Brain microvascular endothelial cell (primary cell): ENCODE data around the gene BRSK2.

Source experiments
- DNase-seq: peaks from one replicate; pipeline ENCODE4 v3.0.0-alpha.2; 2020
- H3K27ac ChIP-seq: fragments of 250-450 bp; sonication (Bioruptor Pico); 2 replicates; pipeline ENCODE4 v1.5.1; 2020; ENCODE audit warnings: mild to moderate bottlenecking, moderate library complexity
- H3K27me3 ChIP-seq: fragments of 250-450 bp; sonication (Bioruptor Pico); replicated peaks from 2 replicates; pipeline ENCODE4 v1.5.1; 2020; ENCODE audit warnings: mild to moderate bottlenecking
- H3K36me3 ChIP-seq: fragments of 250-450 bp; sonication (Bioruptor Pico); replicated peaks from 2 replicates; pipeline ENCODE4 v1.5.1; 2020; ENCODE audit warnings: mild to moderate bottlenecking
- H3K4me3 ChIP-seq: 2 replicates; pipeline ENCODE4 v1.5.1; 2011; ENCODE audit warnings: low read depth, mild to moderate bottlenecking, control low read depth, low read length, moderate library complexity
- CTCF ChIP-seq: IDR thresholded peaks from 2 replicates; pipeline ENCODE4 v1.5.1; 2011; ENCODE audit warnings: low read depth, mild to moderate bottlenecking, moderate library complexity, low read length, control low read depth, inconsistent platforms; ENCODE audit errors: missing control alignments
- in situ Hi-C: cut with HindIII; loops from 2 replicates; pipeline ENCODE4 v1.10.0; 2017; ENCODE audit warnings: low sequenced_read_pairs, low pct_ligation_motif_present

BRSK2 gene

GRCh38 chr11:1348796-1349326 lies 40.9 kb upstream of the BRSK2 start:
- H3K36me3 ChIP-seq = no peaks in the 10 kb centered on the region
- no peak overlapping the region for H3K4me3 ChIP-seq

GRCh38 chr11:1349327-1350041 lies 40.2 kb upstream of the BRSK2 start:
- Histone ChIP-seq H3K27ac (no peak overlapping the region), H3K27me3 (no peaks in the 10 kb centered on the region), H3K36me3 (no peaks in the 10 kb centered on the region), H3K4me3 (no peak overlapping the region)
- no peak for DNase-seq
- no peak for TF ChIP-seq CTCF
- in situ Hi-C loops = no loop called here

More at GRCh38 chr11:1348796-1349326, 40.9 kb upstream of the BRSK2 start:
- Histone ChIP-seq H3K27me3 (no peaks in the 10 kb centered on the region), H3K27ac (no peak overlapping the region)
- no peak for TF ChIP-seq CTCF
- DNase-seq = no peak
- in situ Hi-C loops = no loop called here

- no peak for TF ChIP-seq CTCF
- no peak overlapping the region for H3K4me3 ChIP-seq
- in situ Hi-C loops = no loop called here
- no peak overlapping the region for H3K27ac ChIP-seq
- no peaks in the 10 kb centered on the region for H3K27me3 ChIP-seq
- DNase-seq = no peak
- no peaks in the 10 kb centered on the region for H3K36me3 ChIP-seq
Measured at GRCh38 chr11:1350086-1350725, 39.5 kb upstream of the BRSK2 start.

GRCh38 chr11:1351278-1351937 lies 38.3 kb upstream of the BRSK2 start:
- no peaks in the 10 kb centered on the region for H3K36me3 ChIP-seq
- no peak overlapping the region for H3K27ac ChIP-seq
- no peaks in the 10 kb centered on the region for H3K27me3 ChIP-seq
- no peak for DNase-seq
- in situ Hi-C loops = no loop called here
- TF ChIP-seq CTCF = no peak
- no peak overlapping the region for H3K4me3 ChIP-seq

DNA sequence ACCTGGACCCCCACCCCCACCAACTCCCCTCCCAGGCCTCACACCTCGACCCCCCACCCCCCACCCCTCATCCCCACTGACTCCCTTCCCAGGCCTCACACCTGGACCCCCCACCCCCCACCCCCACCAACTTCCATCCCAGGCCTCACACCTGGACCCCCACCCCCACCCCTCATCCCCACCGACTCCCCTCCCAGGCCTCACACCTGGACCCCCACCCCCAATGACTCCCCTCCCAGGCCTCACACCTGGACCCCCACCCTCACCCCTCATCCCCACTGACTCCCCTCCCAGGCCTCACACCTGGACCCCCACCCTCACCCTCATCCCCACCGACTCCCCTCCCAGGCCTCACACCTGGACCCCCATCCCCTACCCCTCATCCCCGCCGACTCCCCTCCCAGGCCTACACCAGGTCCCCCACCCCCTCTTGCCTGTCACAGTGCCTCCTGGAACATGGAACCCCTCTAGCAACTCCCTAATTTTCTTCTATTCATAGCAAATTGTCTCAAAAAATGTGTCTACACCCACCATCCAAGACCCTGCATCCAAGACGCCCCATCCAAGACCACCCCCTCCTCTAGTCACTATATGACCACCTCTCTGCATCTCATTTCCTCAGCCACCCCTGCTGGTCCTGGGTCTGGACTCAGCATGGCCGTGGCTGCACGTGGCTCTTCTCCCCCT lies 36.9 kb upstream of the BRSK2 start:
- H3K4me3 ChIP-seq = no peak overlapping the region
- DNase-seq = no peak
- no peaks in the 10 kb centered on the region for H3K36me3 ChIP-seq
- no peak overlapping the region for H3K27ac ChIP-seq
- H3K27me3 ChIP-seq = no peaks in the 10 kb centered on the region
- in situ Hi-C loops = no loop called here
- no peak for TF ChIP-seq CTCF
